ENCODE data around the gene RPS6KA5.
"Not testable (repeated sequence)": the region's sequence is repeated elsewhere in the genome, so short reads cannot be mapped to it uniquely, and the experiment has no call there.

The RPS6KA5 gene

GRCh38 chr14:91060351-91061055, at the start of gene RPS6KA5:
Gene RPS6KA5 (minus strand): TSS chr14:91060641. CDS start chr14:91060434, 207 bp downstream.
- DNase-seq = peak; percentile 100

- no peak for DNase-seq
Measured at GRCh38 chr14:91108941-91109611, 48.6 kb upstream of the RPS6KA5 start.

GRCh38 chr14:91103116-91103515, 42.7 kb upstream of the RPS6KA5 start:
- DNase-seq = no peak

GRCh38 chr14:91100102-91100501, 39.7 kb upstream of the RPS6KA5 start:
- DNase-seq = no peak

GRCh38 chr14:91098591-91098990, 38.1 kb upstream of the RPS6KA5 start:
- no peak for DNase-seq

GRCh38 chr14:91097657-91098056, 37.2 kb upstream of the RPS6KA5 start:
- not testable (repeated sequence) for DNase-seq

- no peak for DNase-seq
Measured at GRCh38 chr14:91095178-91095577, 34.7 kb upstream of the RPS6KA5 start.

GRCh38 chr14:91094772-91095171, 34.3 kb upstream of the RPS6KA5 start:
- no peak for DNase-seq

GRCh38 chr14:91093743-91094472, 33.5 kb upstream of the RPS6KA5 start:
- DNase-seq = not testable (repeated sequence)

GRCh38 chr14:91092073-91092472, 31.6 kb upstream of the RPS6KA5 start:
- no peak for DNase-seq

- no peak for DNase-seq
Measured at GRCh38 chr14:91090743-91091142, 30.3 kb upstream of the RPS6KA5 start.

- no peak for DNase-seq
Measured at GRCh38 chr14:91089958-91090535, 29.6 kb upstream of the RPS6KA5 start.

GRCh38 chr14:91088585-91089235, 28.3 kb upstream of the RPS6KA5 start:
- DNase-seq = no peak

- not testable (repeated sequence) for DNase-seq
Measured at GRCh38 chr14:91087470-91087869, 27.0 kb upstream of the RPS6KA5 start.

- DNase-seq = no peak
Measured at GRCh38 chr14:91084516-91084915, 24.1 kb upstream of the RPS6KA5 start.

GRCh38 chr14:91082282-91082681, 21.8 kb upstream of the RPS6KA5 start:
- DNase-seq = no peak

- DNase-seq = no peak
Measured at GRCh38 chr14:91080071-91080470, 19.6 kb upstream of the RPS6KA5 start.

GRCh38 chr14:91078095-91078737, 17.8 kb upstream of the RPS6KA5 start:
- DNase-seq = peak; percentile 35

GRCh38 chr14:91075553-91075952, 15.1 kb upstream of the RPS6KA5 start:
- no peak for DNase-seq

- DNase-seq = no peak
Measured at GRCh38 chr14:91070572-91070971, 10.1 kb upstream of the RPS6KA5 start.

GRCh38 chr14:91068642-91069041, 8.2 kb upstream of the RPS6KA5 start:
- DNase-seq = no peak

- DNase-seq = peak; percentile 29
Measured at GRCh38 chr14:91067186-91067585, 6.7 kb upstream of the RPS6KA5 start.
